Amygdala (tissue), 56 donors: ENCODE results near the gene ZBTB46.

Experiments used
- DNase-seq, 56 donors: peaks; one replicate each; lab custom pipeline; 2025; lab: John Stamatoyannopoulos, UW

ZBTB46 gene

GRCh38 chr20:63842258-63842657, 11.2 kb upstream of the ZBTB46 start:
- no peak for DNase-seq

- no peak for DNase-seq
Measured at GRCh38 chr20:63840405-63840828, 9.4 kb upstream of the ZBTB46 start.

GRCh38 chr20:63839620-63840019, 8.6 kb upstream of the ZBTB46 start:
- no peak for DNase-seq

GRCh38 chr20:63837479-63837878, 6.4 kb upstream of the ZBTB46 start:
- no peak for DNase-seq

GRCh38 chr20:63836458-63837344, 5.6 kb upstream of the ZBTB46 start:
- no peak for DNase-seq

DNA sequence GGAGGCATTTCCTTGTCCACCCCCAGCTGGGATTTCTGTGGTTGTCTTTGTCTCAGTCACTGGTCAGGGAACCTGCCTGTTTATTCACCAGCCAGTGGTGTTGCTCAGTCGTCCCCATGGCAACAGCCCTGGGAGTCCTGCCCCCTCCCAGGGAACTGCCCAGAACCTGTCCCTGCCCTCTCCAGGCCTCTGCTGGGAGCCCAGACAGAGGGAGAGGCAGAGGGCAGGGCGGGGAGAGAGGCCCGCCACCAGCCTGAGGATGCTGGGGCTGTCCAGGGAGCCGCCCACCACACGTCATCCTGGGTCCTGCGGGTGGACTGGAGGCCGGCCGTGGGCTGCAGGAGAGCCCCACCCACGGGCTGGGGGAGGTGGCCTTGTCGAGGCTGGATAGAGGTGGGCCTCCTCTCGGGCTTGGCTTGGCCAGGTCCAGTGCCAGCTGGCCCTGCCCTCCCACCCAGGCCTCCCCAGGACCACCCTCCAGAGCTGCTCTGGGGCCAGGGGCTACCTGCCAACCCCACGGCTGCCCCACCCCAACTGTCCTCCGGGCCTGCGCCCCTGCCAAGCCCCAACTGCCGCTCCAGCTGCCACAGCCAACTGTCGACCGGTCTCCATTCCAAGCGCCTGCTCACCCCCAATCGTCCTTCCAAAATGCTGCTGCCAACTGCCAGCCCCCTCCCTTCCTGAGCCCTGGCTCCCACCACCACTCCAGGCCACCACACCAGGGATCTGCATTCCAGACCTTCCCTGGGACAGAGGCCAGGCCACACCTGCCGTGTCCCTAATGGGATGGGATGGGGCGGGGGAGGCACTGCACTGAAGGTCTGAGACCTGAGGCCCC, 4.2 kb upstream of the ZBTB46 start:
- DNase-seq = peak in 42 of 56 donors; percentile 15 to 81 (median 56)

DNA sequence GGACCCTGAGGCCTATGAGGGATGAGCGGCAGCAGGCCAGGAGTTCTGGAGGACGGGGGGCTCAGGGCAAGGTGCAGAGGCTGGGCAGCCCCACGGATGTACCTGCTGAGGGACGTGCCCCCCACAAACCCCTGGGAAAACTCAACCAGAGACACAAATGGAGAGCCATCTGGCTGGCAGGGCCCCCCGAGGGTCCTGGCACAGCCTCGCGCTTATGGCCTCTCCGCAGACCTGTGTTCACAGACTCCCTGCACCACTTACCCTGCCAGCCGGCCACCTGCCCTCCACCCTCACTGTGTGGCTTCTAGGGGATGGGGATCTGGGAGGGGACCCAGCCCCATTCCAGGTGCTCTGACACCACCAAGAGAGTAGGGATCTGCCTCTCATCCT, 3.4 kb upstream of the ZBTB46 start:
- no peak for DNase-seq

DNA sequence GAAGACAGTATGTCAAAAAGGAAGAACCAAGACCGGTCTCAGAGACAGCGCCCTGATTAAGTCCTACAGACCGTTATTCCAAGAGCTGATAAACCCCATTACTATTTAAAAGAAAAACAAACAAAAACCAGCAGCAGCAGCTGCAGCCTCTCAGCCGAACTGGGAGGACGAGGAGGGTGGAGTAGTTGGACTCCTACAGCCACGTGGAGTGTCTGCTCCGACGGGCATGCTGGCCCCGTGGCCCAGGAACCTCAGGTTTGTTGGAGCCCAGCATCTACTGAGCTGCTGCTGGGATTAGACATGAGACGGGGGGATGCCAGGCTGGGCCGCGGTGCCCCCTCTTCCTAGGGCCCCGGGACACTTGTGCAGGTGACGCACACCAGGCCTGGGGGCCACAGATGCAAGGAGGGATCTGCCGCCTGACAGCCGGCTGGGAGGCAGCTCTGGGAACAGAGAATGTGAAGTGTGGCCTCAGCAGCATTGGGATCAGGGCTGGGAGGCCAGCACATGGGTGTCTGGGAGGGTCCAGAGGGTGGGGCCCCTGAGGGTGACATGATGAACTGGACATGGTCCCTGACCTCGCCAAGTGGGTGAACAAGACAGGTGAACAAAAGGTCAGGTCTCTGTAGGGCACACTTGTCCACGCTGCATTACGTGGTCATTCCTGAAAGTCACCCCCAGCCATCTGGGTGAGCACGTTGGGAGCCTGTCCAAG, 2.9 kb upstream of the ZBTB46 start:
- no peak for DNase-seq

DNA sequence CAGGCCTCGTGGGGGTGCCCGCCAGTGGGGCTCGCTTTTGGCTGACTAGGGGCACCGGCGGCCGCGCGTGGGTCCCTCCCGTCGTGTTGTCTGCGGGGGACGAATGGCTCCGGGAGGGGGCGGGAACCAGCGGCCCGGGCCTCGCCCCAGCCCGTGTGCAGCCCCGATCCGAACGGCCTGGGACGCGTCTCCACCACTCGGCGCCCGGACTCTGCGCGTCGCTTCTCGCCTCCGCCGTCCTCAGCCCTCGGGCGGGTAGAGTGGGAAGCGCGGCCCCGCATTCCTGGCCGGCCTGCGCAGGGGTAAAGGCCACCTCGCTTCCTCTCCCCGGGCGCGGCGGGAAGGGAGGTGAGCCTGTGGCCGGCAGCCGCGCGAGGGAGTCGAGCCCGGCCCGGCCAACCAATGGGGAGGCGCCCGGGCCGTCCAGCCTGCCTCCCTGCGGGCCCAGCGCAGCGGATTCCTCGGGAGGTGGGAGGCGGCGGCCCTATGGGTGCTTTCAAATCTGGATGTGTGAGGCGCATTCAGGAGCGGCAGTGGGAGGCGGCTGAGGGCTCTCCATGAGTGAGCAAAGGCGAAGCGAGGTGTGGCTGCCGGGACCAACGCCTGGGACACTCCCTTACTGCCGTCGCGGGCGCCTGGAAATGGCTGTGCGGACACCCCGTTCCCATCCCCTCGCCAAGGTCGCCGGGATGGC, 1.1 kb upstream of the ZBTB46 start:
- no peak for DNase-seq

DNA sequence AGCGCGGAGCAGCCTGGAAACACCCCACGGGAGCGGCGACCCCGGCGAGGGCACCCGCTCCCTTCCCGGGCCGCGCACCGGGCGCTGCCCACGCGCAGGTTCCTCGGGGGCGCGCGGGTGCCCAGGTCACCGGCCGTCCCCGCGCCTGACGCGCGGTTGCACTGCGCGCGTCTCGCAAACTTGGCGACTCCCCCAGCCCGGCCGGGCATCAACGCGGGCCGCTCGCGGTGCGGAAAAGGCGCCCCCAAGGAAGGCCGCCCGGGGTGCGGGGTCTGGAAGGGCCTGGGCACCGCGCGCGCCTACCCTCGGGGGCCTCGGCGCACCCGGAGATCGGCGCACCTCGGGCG, 555 bp upstream of the ZBTB46 start:
- no peak for DNase-seq

DNA sequence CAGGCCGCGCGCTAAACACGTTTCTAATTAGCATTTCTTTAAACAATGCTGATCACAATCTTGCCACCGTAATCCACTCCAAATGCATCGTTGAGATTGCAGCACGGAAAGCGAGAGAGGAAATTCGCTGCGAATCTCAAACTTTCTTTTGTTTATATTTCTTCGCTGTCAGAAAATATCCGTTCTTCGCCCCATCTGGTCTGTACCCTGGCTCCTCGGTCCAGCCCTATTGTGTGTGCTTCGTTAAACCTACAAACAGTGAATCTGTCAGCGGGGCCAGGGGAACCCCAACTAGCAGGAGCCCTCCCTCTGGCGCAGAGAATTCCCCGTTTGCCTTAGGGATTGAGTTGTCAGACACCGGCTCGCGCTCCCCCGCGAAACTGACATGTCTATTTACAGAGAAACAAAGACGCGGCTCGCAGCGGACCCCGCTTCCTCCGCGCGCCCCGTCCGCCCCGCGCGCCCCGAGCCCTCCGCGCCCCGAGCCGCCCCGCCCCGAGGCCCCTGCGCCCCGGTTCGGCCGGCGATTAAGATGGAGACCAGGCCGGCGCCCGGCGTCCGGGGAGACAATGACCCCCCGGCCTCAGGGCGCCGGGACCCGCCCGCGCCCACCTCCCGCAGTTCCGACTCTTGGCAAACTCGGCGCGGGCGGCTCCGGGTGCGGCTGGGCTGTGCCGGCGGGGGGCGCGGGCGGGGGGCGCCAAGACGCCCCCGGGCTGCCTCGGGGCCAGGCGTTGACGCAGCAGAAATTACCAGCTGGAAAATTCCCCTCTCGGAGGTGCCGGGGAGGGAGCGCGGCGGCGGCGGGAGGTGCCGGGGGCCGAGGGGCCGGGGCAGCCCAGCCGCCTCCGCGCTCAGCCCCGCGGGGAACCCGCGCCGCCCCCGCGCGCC, 874 bp downstream of the ZBTB46 start:
- peak in 9 of 56 donors; percentile 9 to 33 (median 27) for DNase-seq

DNA sequence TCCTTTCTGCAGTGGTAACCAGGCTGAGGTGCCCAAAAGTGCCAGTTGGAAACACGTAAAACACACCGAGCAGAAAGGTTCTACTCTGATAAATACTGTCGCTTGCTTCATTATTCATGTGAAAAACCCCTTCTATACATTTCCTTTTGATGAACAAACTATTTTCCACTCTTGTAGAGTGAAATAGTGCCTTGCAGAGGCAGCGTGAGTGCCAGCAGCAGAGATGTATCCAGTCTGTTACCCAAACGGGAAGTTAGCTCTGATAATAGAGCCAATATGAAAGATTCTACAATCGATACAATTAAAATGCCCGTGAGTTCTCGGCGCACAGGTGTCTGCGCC, 1.5 kb downstream of the ZBTB46 start:
- peak in 2 of 56 donors; percentile 27 to 32 for DNase-seq

DNA sequence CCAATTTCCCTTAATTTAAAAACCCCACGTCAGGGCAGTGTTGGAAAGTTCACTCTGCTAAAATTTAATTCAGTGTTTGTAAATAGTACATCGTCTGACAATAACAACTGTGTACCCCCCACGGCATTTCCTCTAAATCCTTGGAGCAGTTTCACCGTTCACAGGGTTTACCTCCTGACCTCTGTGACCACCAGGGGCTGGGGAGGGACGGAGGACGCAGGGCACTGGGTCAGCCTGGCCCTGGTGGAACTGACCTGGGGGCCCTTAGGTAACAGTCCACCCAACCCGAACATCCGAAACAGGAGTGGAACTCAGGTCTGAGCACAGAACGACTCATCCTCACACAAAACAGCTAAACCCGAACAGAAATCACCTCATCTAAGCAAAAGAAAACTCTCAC, 2.1 kb downstream of the ZBTB46 start:
- no peak for DNase-seq

- peak in 1 of 56 donors; percentile 14 for DNase-seq
Measured at GRCh38 chr20:63828545-63828944, 2.5 kb downstream of the ZBTB46 start.

GRCh38 chr20:63828124-63828523, 2.9 kb downstream of the ZBTB46 start:
- DNase-seq = no peak

DNA sequence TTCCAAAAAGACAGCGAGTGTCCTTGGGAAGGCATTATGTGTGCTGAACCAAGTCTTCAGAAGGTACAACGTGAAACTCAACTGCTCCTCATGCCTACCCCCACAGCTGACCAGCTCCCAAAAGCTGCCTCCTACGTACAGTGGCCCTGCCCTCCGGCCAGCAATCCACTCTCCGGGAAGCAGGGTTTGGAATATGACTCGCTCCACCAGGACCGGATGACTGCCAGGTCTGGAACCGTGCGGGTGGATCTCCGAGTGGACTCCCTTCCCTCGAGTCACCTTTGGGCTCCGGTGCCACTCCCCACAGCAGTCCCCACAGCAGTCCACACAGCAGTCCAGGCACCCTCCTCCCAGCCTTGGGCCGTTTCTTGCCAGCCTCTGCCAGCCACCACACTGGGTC, 4.3 kb downstream of the ZBTB46 start:
- DNase-seq = no peak

GRCh38 chr20:63825331-63826118, 5.5 kb downstream of the ZBTB46 start:
- no peak for DNase-seq

- DNase-seq = no peak
Measured at GRCh38 chr20:63823691-63824311, 7.3 kb downstream of the ZBTB46 start.
